Measurements from ENCODE around the gene KCNAB1.

- TF ChIP-seq CTCF (IDR thresholded peaks at IDR 0.05) (no peak), POLR2A (IDR thresholded peaks at IDR 0.05) (no peak)
Observed at GRCh38 chr3:156144060-156144459, 23.7 kb downstream of the KCNAB1 start.

Data from breast epithelium (tissue), 3 donors.